Mesodermal cell (in vitro differentiated cells): Measurements from ENCODE around the gene NFKBIA.
"Not testable (repeated sequence)": the region's sequence is repeated elsewhere in the genome, so short reads cannot be mapped to it uniquely, and the experiment has no call there.

ENCODE experiments used
- H3K27ac ChIP-seq: 2 replicates; pipeline ENCODE4 v1.7.0; 2013; ENCODE audit warnings: mild to moderate bottlenecking, low read depth, low read length, moderate library complexity; ENCODE audit not compliant: severe bottlenecking
- H3K36me3 ChIP-seq: 2 replicates; pipeline ENCODE4 v1.7.1; 2013; ENCODE audit warnings: mild to moderate bottlenecking, low read length, moderate library complexity; ENCODE audit not compliant: control insufficient read depth, insufficient read depth
- H3K4me1 ChIP-seq: one replicate; pipeline ENCODE4 v1.7.1; 2013; ENCODE audit warnings: mild to moderate bottlenecking, low read length; ENCODE audit not compliant: insufficient read depth, control insufficient read depth, poor library complexity, severe bottlenecking
- H3K4me3 ChIP-seq: 2 replicates; pipeline ENCODE4 v1.7.0; 2013; ENCODE audit warnings: low read length, control low read depth, mild to moderate bottlenecking; ENCODE audit not compliant: insufficient read depth, poor library complexity, severe bottlenecking; ENCODE audit errors: extremely low read depth
- H3K9me3 ChIP-seq: 2 replicates; pipeline ENCODE4 v1.7.1; 2013; ENCODE audit warnings: mild to moderate bottlenecking, low read length, moderate library complexity; ENCODE audit not compliant: control insufficient read depth
- WGBS, 2 experiments: methylation state at CpG; one replicate each; pipeline ENCODE4 v1.1.5; 2013; ENCODE audit warnings: missing lambda C conversion rate in 2 of 2; ENCODE audit not compliant: insufficient coverage in 2 of 2; 5-methylcytosine and 5-hydroxymethylcytosine counted together

NFKBIA gene

GRCh38 chr14:35400648-35401421 is 3.7 kb downstream of the NFKBIA start:
- 97 to 100% methylated on average over 6 to 8 of the region's 10 CpGs for WGBS, 2 experiments
- Histone ChIP-seq H3K9me3 (no peaks in the 10 kb centered on the region), H3K4me3 (no peak overlapping the region), H3K27ac (no peak overlapping the region), H3K4me1 (peaks cover 33% of the 10 kb centered on the region), H3K36me3 (peaks cover 38% of the 10 kb centered on the region)

- H3K36me3 ChIP-seq: peaks cover 38% of the 10 kb centered on the region
- WGBS, 2 experiments: 91 to 94% methylated on average over 12 of the region's 15 CpGs
- peaks cover 28% of the 10 kb centered on the region for H3K4me1 ChIP-seq
- no peak overlapping the region for H3K27ac ChIP-seq
- no peak overlapping the region for H3K4me3 ChIP-seq
- no peaks in the 10 kb centered on the region for H3K9me3 ChIP-seq
These were observed 5.2 kb downstream of the NFKBIA start for GRCh38 chr14:35399083-35399937.

GRCh38 chr14:35398071-35398584 is 6.4 kb downstream of the NFKBIA start:
- Histone ChIP-seq H3K27ac (no peak overlapping the region), H3K36me3 (peaks cover 32% of the 10 kb centered on the region), H3K9me3 (no peaks in the 10 kb centered on the region), H3K4me1 (peaks cover 28% of the 10 kb centered on the region), H3K4me3 (no peak overlapping the region)
- no CpG with 5 or more reads among the region's 4 CpGs for WGBS, 2 experiments

GRCh38 chr14:35396610-35397009 is 7.9 kb downstream of the NFKBIA start:
- Histone ChIP-seq H3K4me1 (peaks cover 15% of the 10 kb centered on the region), H3K36me3 (peaks cover 17% of the 10 kb centered on the region)
- not testable (repeated sequence) for H3K27ac ChIP-seq, H3K4me3 ChIP-seq, H3K9me3 ChIP-seq
- WGBS, 2 experiments: 83 to 99% methylated on average over 2 to 7 of the region's 7 CpGs

- H3K27ac ChIP-seq: no peak overlapping the region
- no peaks in the 10 kb centered on the region for H3K9me3 ChIP-seq
- 96% methylated on average over 3 to 10 of the region's 13 CpGs for WGBS, 2 experiments
- peaks cover 4% of the 10 kb centered on the region for H3K36me3 ChIP-seq
- no peak overlapping the region for H3K4me3 ChIP-seq
- H3K4me1 ChIP-seq: peaks cover 15% of the 10 kb centered on the region
These were observed 9.3 kb downstream of the NFKBIA start for GRCh38 chr14:35395283-35395682.

GRCh38 chr14:35394326-35395013 is 10.1 kb downstream of the NFKBIA start:
- H3K4me1 ChIP-seq: peaks cover 15% of the 10 kb centered on the region
- no peak overlapping the region for H3K27ac ChIP-seq
- no peak overlapping the region for H3K4me3 ChIP-seq
- H3K36me3 ChIP-seq: no peaks in the 10 kb centered on the region
- no peaks in the 10 kb centered on the region for H3K9me3 ChIP-seq
- 83 to 90% methylated on average over 9 to 11 of the region's 11 CpGs for WGBS, 2 experiments

- peaks cover 15% of the 10 kb centered on the region for H3K4me1 ChIP-seq
- H3K36me3 ChIP-seq: no peaks in the 10 kb centered on the region
- no peak overlapping the region for H3K27ac ChIP-seq
- no peaks in the 10 kb centered on the region for H3K9me3 ChIP-seq
- no peak overlapping the region for H3K4me3 ChIP-seq
- 92 to 93% methylated on average over 2 of the region's 2 CpGs for WGBS, 2 experiments
These were observed 10.7 kb downstream of the NFKBIA start for GRCh38 chr14:35393826-35394225.

- Histone ChIP-seq H3K4me1 (peaks cover under 1% of the 10 kb centered on the region), H3K27ac (no peak overlapping the region), H3K4me3 (no peak overlapping the region), H3K9me3 (no peaks in the 10 kb centered on the region), H3K36me3 (no peaks in the 10 kb centered on the region)
- 100% methylated on average over 1 of the region's 1 CpG for WGBS, 2 experiments
These were observed 12.4 kb downstream of the NFKBIA start for GRCh38 chr14:35392103-35392502.

- H3K9me3 ChIP-seq: no peaks in the 10 kb centered on the region
- WGBS, 2 experiments: 97 to 100% methylated on average over 3 of the region's 3 CpGs
- no peak overlapping the region for H3K27ac ChIP-seq
- H3K4me1 ChIP-seq: no peaks in the 10 kb centered on the region
- no peak overlapping the region for H3K4me3 ChIP-seq
- no peaks in the 10 kb centered on the region for H3K36me3 ChIP-seq
These were observed 13.2 kb downstream of the NFKBIA start for GRCh38 chr14:35391388-35391710.

- Histone ChIP-seq H3K27ac (no peak overlapping the region), H3K4me1 (peaks cover 2% of the 10 kb centered on the region), H3K4me3 (no peak overlapping the region), H3K9me3 (no peaks in the 10 kb centered on the region), H3K36me3 (no peaks in the 10 kb centered on the region)
- 75 to 82% methylated on average over 7 to 8 of the region's 9 CpGs for WGBS, 2 experiments
These were observed 13.8 kb downstream of the NFKBIA start for GRCh38 chr14:35390577-35391387.
